ENCODE data around the gene EPN2. TPM values are rescaled to one million over a fixed set of nuclear protein-coding genes. Genes with fewer than 3 reads are reported as not detected.
"Not testable (repeated sequence)": the region's sequence is repeated elsewhere in the genome, so short reads cannot be mapped to it uniquely, and the experiment has no call there.

EPN2 gene
- total RNA-seq, 1 donor from 2014 or later, result 74.5 TPM

GRCh38 chr17:19348806-19349205 lies 111.6 kb downstream of the EPN2 start:
- no peak for DNase-seq (ENCODE audit: low spot score)
- Mint-ChIP-seq H3K4me1 (ENCODE audit: unreplicated experiment) (no peaks in the 10 kb centered on the region), H3K9me3 (ENCODE audit: unreplicated experiment) (no peaks in the 10 kb centered on the region), H3K4me3 (ENCODE audit: unreplicated experiment) (no peak overlapping the region), H3K27ac (ENCODE audit: unreplicated experiment) (no peak overlapping the region), H3K27me3 (ENCODE audit: unreplicated experiment) (peaks cover 2% of the 10 kb centered on the region), H3K36me3 (ENCODE audit: low read depth, unreplicated experiment) (no peaks in the 10 kb centered on the region)
- TF ChIP-seq, protein P1, sequence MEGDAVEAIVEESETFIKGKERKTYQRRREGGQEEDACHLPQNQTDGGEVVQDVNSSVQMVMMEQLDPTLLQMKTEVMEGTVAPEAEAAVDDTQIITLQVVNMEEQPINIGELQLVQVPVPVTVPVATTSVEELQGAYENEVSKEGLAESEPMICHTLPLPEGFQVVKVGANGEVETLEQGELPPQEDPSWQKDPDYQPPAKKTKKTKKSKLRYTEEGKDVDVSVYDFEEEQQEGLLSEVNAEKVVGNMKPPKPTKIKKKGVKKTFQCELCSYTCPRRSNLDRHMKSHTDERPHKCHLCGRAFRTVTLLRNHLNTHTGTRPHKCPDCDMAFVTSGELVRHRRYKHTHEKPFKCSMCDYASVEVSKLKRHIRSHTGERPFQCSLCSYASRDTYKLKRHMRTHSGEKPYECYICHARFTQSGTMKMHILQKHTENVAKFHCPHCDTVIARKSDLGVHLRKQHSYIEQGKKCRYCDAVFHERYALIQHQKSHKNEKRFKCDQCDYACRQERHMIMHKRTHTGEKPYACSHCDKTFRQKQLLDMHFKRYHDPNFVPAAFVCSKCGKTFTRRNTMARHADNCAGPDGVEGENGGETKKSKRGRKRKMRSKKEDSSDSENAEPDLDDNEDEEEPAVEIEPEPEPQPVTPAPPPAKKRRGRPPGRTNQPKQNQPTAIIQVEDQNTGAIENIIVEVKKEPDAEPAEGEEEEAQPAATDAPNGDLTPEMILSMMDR (IDR thresholded peaks at IDR 0.05; ENCODE audit: unreplicated experiment), result no peak

- not testable (repeated sequence) for H3K9me3 Mint-ChIP-seq (ENCODE audit: unreplicated experiment); H3K27me3 Mint-ChIP-seq (ENCODE audit: unreplicated experiment); H3K27ac Mint-ChIP-seq (ENCODE audit: unreplicated experiment); H3K36me3 Mint-ChIP-seq (ENCODE audit: low read depth, unreplicated experiment); H3K4me1 Mint-ChIP-seq (ENCODE audit: unreplicated experiment); H3K4me3 Mint-ChIP-seq (ENCODE audit: unreplicated experiment); DNase-seq (ENCODE audit: low spot score)
These were observed 116.2 kb downstream of the EPN2 start for GRCh38 chr17:19353401-19353800.

DNA sequence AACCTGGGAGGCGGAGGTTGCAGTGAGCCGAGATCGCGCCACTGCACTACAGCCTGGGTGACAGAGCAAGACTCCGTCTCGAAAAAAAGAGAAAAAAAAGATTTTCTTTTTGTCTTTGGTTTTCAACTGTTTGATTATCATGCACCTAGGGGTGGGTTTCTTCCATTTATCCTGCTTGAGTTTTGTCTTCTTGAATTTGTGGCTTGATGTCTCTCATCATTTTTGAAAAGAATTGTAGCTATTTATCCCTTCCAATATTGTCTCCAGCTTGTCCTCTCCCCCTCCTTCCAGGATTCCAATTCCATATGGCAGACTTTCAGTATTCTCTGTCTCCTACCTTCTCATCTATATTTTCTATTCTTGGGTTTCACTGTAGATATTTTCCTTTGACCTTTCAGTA lies 117.6 kb downstream of the EPN2 start:
- no peak for DNase-seq (ENCODE audit: low spot score)
- Mint-ChIP-seq H3K27me3 (ENCODE audit: unreplicated experiment) (peaks cover 2% of the 10 kb centered on the region), H3K4me3 (ENCODE audit: unreplicated experiment) (no peak overlapping the region), H3K27ac (ENCODE audit: unreplicated experiment) (no peak overlapping the region), H3K9me3 (ENCODE audit: unreplicated experiment) (no peaks in the 10 kb centered on the region), H3K4me1 (ENCODE audit: unreplicated experiment) (no peaks in the 10 kb centered on the region), H3K36me3 (ENCODE audit: low read depth, unreplicated experiment) (no peaks in the 10 kb centered on the region)
- TF ChIP-seq, protein P1 (IDR thresholded peaks at IDR 0.05; ENCODE audit: unreplicated experiment), result no peak

GRCh38 chr17:19357351-19357750 lies 120.2 kb downstream of the EPN2 start:
- TF ChIP-seq, protein P1 (IDR thresholded peaks at IDR 0.05; ENCODE audit: unreplicated experiment), result no peak
- Mint-ChIP-seq H3K36me3 (ENCODE audit: low read depth, unreplicated experiment) (no peaks in the 10 kb centered on the region), H3K4me3 (ENCODE audit: unreplicated experiment) (no peak overlapping the region), H3K27me3 (ENCODE audit: unreplicated experiment) (peaks cover 9% of the 10 kb centered on the region), H3K4me1 (ENCODE audit: unreplicated experiment) (peaks cover 8% of the 10 kb centered on the region), H3K9me3 (ENCODE audit: unreplicated experiment) (no peaks in the 10 kb centered on the region), H3K27ac (ENCODE audit: unreplicated experiment) (no peak overlapping the region)
- DNase-seq (ENCODE audit: low spot score), result no peak

GRCh38 chr17:19357761-19358160 lies 120.6 kb downstream of the EPN2 start:
- Mint-ChIP-seq H3K36me3 (ENCODE audit: low read depth, unreplicated experiment) (no peaks in the 10 kb centered on the region), H3K9me3 (ENCODE audit: unreplicated experiment) (no peaks in the 10 kb centered on the region), H3K4me3 (ENCODE audit: unreplicated experiment) (no peak overlapping the region), H3K4me1 (ENCODE audit: unreplicated experiment) (peaks cover 8% of the 10 kb centered on the region), H3K27ac (ENCODE audit: unreplicated experiment) (no peak overlapping the region), H3K27me3 (ENCODE audit: unreplicated experiment) (peaks cover 9% of the 10 kb centered on the region)
- DNase-seq (ENCODE audit: low spot score), result no peak
- TF ChIP-seq, protein P1 (IDR thresholded peaks at IDR 0.05; ENCODE audit: unreplicated experiment), result no peak

- TF ChIP-seq, protein P1 (IDR thresholded peaks at IDR 0.05; ENCODE audit: unreplicated experiment), result no peak
- H3K27me3 Mint-ChIP-seq (ENCODE audit: unreplicated experiment), result peaks cover 13% of the 10 kb centered on the region
- H3K27ac Mint-ChIP-seq (ENCODE audit: unreplicated experiment), result no peak overlapping the region
- H3K9me3 Mint-ChIP-seq (ENCODE audit: unreplicated experiment), result no peaks in the 10 kb centered on the region
- H3K36me3 Mint-ChIP-seq (ENCODE audit: low read depth, unreplicated experiment), result no peaks in the 10 kb centered on the region
- peaks cover 8% of the 10 kb centered on the region for H3K4me1 Mint-ChIP-seq (ENCODE audit: unreplicated experiment)
- no peak for DNase-seq (ENCODE audit: low spot score)
- peak overlapping the region; percentile 4 for H3K4me3 Mint-ChIP-seq (ENCODE audit: unreplicated experiment)
These were observed 122.0 kb downstream of the EPN2 start for GRCh38 chr17:19359151-19359550.
